Measurements from ENCODE around the gene NT5E.

- TF ChIP-seq POLR2AphosphoS5 (IDR thresholded peaks at IDR 0.05; ENCODE audit: borderline replicate concordance, low read depth, low read length) (no peak), EZH2 (IDR thresholded peaks at IDR 0.05) (no peak), FOXP2 (optimal IDR thresholded peaks at IDR 0.05; ENCODE audit: control extremely low read depth, extremely low read length, insufficient read depth) (no peak)
Observed at GRCh38 chr6:85468326-85468725, 18.4 kb downstream of the NT5E start.
